IPS DF 19.7 (cell line): Measurements from ENCODE around the gene CLASP1.

Experiments
- DNase-seq: peaks from one replicate; pipeline ENCODE4 v3.0.0-alpha.2; 2013; ENCODE audit warnings: low read depth, low spot score

The CLASP1 gene

DNA sequence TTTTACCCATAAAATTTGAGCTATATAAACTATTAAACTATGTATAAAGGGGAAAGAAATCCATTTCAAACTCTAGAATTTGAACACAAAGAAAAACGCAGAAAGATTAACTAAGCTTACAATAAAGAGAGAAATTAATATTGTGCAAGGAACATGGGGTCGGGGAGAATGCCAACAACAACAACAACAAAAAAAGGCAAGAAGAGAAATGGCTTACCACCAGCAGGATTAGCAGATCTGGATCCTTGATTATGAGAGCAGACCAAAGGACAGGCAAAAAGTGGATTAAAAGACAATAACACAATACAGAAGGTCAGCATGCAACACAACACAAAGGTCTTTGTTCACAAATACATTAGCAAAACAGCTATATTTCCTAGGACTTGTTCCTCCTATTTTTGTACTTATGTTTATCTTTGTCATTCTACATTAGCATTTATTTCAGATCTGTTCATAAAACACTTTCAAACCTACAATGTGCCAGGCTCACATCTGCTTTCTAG is 222.0 kb downstream of the CLASP1 start:
- no peak for DNase-seq

DNA sequence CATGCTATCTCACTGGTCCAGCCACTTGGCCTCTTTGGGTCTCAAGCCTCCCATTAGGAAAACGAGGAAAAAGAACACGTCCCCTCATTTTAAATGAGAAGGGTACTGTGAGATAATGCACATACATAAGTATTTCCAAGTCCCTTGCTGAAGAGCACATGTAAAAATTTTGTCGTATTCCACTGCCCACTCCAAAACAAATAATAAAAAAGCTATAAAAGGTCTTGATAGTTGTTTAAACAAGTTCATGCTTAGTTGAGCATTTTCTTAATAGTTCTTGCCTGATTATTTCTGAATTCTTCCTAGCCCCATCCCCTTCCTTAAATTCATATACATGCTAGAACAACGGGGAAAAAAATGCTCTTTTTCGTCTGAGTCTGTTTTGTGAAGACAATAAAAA is 228.8 kb downstream of the CLASP1 start:
- DNase-seq: no peak

DNA sequence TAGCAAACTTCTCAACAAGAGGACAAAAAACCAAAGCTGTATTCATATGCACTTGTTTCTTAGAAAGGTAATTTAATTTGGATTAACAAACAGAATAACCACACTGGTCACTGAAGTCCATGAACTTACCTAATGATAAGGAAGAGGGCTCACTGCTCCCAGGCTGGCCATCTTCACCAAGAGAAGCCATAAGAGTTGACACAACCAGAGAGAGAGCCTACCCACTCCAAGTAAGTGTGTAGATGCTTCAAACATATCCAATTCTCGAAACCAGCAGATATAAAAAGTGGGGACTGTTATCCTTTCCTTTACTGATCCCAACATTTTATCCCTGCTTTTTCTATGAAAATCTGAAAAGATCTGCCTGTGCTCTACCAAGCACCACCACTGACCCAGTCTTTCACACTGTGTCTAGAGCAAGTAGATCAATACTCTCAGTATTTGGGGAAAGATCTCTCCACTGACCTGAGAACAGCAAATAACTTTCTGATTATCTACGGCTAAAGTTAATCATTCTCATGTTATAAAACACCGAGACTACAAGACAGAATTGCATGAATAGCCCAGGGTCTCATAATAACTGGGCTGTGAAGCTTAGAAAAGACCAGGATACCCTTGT is 230.1 kb downstream of the CLASP1 start:
- no peak for DNase-seq

DNA sequence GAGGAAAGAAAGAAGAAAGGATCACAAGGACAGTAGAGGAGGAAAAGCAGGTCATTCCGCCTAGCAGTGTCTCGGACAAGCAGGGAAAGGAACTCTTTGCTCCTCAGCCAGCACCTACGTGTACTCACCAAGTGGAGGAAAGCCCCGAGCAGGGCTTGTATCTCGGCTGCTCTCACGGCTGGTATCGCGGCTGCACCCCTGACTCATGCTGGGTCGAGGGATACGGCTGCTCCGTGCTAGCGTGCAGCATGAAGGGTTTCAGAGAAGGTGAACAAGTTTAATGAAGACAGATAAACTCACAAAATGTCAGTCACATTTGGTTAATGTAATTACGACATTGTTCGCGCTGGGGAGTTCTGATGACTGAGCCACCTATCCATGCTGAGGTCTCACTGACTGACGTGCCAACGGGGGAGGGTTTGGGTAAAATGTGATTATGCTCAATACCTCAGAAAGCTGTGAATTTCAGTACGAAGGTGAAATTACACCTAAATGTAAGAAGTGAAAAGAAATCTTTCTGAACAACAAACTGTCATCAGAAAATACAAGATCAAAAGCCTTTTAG is 230.7 kb downstream of the CLASP1 start:
- no peak for DNase-seq

DNA sequence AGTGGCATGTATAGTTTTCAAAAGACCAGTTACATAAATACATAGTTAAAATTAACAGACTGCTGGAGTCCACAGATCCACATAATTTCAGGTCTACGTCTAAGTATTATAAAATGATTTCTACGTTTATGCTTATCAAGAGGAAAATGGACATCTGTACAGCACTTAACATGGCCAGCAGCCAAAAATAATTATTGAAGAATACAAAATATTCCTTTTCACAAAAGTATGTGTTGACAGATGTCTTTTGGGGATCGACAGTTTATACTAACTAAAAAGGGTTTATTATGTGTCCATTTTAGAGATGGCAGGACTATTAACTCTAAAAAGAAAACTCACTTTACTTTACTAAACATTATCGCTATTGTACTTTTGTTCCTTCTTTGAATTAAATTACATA is 231.4 kb downstream of the CLASP1 start:
- DNase-seq: no peak

DNA sequence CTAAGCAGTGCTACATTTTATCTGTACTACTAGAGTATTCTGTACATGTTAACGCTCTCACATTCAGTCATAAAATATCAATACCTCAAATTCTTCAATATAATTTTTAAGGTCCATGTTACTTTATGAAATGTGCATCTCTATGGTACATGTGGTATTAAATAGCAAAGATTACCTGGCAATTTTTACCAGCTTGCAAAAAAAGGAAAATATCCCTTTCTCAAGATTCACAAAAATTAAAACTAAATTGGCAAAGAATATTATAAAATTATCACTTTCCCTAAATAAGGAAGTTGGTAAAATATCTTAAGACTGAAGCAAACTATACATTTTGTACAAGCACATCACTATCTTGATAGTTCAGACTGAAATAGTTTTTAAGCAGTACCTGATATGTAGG is 233.5 kb downstream of the CLASP1 start:
- DNase-seq: no peak

DNA sequence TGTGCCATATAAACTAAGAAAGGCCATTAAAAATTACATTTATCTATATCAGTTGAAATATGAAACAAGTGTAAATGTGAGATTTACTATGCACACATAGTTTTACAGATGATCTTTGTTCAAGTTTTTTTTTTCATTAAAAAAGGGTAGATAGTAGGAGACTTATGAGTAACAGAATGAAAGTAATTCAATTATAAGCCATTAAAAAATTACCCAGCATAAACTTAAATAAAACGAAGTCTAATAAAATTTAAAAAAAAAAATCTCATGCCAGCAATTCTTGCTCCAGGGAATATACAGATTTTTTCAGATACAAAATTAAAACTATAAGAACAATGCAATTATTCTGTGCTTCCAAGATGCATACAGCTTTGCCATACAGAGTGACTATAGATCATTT is 236.9 kb downstream of the CLASP1 start:
- DNase-seq: no peak

DNA sequence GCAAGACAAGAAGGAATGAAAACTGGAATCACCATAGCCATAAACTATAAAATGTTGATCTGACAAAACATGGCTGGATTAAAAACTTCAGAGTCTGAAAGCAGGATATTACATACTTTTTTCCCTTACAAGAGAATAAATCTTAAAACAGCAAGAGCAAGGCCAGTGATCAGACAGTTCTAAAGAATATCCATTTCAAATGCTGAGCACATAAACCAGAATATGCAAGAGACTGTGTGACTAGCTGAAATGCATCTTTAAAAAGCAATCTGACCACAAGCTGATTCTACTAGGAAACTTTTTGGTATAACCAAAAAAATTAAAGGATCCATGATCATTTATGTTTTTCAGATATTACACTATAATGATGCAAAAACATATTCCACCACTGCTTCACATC is 239.3 kb downstream of the CLASP1 start:
- no peak for DNase-seq

DNA sequence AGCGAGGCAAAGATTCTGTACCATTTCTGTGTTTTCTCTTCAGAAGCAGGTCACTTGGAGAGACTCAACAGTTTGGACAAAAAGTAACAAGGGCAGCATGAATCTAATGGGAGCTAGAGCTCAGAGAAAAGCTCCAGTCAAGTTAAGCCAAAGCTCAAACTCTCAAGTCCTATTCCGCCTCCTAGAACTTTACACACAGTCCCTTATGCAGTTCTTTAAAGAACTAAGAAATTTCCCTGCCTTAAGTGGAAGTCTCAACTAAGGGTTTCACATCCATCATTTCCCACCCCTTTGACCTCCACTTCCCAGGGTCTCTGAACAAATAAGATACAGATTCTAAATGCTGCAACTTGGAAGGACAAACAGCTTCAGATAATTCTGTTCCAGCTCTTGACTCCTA is 239.9 kb downstream of the CLASP1 start:
- no peak for DNase-seq

DNA sequence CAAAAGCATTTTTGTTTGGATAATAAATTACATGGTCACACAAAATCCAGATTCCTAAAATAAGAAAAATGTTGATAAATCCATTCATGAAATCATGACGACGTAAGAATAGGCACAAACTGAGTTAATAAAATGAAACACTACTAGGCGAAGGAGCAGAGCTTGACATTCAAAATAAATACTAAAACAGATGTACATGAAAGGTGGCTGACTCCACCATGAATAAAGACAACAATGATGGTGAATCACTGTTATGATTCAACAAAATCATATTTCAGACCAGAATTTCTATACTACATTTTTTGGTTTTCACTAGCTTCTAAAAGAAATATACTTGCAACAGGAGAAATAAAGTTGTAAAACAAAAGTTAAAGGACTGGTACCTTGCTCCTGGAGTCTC is 240.6 kb downstream of the CLASP1 start:
- no peak for DNase-seq

DNA sequence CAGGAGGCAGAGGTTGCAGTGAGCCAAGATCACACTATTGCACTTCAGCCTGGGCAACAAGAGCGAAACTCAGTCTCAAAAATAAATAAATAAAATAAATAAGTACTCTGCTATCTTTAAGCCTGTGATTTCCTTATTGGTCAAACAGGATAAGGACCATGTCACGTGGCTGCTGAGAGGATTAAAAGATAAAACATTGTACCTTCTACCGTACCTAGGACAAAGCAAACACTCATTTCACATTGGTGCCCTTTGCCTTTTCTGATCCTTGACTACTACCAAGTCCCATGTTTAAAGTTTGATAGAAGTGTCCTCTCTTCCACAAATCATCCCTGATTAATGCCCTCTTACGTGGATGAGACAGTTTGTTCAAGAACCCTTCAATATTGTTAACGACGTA is 244.0 kb downstream of the CLASP1 start:
- DNase-seq: no peak

DNA sequence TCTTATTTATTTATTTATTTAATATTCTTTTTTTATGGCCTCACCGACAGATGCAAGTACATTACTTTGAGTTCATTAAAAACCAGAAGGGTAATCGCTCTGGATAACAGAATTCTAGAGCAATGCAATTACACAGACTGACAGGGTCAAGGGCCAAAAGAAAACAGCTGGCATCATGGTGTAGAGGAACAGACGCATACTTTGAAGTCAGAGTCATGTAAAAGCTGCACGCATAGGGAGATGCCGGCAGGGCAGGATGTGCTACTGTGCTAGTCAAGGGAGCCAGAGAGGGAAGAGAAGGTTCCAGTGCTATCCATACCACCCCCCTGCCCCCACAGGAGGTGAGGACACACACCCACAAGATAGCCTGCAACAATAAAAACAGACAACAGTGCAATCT is 249.1 kb downstream of the CLASP1 start:
- no peak for DNase-seq

DNA sequence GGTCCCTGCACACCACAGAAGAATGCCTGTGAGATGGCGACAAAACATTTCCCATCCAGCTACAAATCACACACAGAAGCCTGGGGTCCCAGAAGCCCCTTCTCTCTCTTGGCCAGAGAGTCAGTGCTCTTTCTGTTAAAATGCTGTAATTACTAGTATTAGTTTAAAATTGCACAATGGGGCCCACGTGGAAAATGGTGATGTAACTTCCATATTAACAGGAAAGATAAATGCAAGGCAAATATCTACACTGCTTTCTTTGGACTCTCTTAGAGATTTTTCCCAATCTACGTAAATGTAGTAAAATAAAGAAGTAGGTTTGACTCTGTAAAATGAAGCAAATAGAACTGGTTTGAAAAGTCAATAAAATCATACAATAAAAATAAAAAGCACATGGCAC is 250.4 kb downstream of the CLASP1 start:
- no peak for DNase-seq

DNA sequence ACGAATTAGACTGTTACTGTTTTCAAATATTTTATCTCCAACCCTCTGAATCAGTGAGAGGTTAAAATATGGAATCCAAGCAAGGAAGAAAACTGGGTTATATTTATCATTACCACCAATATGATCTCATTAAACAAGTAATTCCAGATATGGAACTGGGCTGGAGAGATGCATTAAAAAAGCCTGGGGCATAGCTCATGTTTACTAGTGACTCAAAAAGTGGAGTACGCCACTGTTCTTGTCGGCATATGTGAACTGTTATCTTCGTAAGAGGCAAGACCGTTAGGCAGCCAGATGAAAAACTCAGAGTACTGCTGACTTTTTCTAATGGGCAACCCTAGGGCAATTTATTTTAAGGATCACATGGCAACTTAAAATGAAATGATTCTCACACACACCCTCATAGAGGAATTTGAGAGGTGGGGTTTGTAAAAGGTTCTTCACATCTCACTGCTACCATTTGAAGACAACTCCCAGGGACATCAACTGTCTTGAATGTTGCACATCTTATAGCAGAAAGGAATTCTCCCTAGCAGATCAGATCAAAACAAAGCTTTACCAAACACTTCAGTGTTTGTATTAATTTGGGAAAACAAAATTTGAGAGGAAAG is 259.1 kb downstream of the CLASP1 start:
- no peak for DNase-seq

DNA sequence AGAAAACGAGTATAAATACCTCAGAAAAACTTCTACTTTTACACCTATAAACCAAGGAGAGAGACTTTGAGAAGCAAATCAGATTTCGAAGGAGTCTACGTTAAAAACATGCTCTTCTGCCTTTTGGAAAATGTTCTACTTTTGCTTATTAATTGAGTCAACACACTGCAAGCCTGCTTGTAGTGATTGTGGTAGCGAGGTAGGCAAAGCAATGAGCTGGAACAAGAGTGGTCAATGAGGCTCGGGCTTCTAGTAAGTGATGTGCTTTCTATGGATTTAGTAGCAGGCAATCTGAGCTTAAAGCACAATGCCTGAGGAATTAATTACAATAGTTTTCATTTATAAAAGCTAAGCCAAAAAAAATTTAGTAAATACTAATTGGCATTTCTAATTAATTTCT is 260.9 kb downstream of the CLASP1 start:
- DNase-seq: no peak

DNA sequence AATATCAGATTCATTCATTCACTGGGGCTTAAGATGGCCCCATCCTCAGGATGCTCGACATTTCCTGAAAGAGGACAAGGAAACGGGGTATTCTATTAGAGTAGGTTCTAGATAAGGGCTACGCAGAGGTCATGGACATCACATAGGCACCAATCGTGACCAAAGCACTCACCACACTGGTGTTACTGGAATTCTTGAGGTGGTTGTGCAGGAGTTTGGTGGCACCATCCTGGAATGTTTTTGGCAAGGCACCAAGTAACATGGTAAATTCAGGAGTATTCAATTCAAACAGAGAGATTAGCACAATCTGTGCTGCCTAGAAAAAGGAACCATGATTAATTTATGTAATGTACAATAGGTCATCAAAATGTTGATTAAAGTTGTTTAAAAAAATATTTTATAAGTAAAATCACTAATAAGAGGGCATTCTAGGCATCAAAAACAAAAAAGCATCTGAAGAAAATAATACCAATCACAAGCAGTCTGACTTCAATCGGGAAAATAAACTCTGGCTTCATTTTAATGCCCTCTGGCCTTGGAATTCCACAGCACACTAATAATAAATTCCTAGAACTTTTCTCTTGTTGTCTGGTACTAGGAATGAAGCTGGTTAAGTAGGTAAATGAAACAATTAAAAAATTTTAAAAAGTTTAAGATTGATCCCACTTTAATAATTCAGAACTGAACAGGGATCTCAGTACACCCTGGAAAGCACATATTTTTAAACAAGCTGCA is 261.5 kb downstream of the CLASP1 start:
- no peak for DNase-seq

DNA sequence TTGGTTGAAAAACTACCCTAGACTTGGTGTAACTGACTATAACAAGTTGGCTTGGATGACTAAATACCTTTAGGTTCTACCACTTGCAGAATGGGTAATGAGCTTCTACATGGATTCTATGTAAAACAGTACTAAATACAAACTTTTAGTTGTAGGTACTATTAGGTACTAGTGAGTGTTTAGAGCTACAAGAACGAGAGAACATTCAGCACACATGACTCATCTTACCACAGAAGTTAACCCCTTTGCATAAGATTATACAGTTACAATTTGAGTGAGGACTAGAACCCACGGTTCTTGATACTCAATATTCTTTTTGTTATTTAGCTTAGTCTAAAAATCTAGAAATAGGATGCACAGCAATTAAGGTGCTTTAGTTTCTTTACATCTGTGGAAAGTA is 262.6 kb downstream of the CLASP1 start:
- no peak for DNase-seq

DNA sequence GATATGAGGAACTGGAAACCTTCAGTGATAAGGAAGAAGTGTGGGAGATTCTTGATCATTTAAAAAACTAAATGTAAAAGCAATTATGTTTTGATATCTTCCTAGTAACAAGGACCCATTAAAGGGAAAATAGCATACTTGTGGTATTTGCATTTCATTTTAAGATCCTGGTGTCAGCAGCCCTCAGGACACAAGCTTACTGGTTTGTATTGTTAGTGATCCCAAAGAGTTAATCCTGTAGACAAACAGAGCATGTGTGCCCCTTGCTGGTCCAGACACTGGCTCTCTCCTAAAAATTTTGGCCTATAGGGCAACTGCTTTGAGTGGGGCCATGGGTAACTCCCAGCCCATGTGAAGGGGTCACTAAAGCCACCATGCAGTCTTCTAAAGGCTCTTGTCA is 263.2 kb downstream of the CLASP1 start:
- no peak for DNase-seq

DNA sequence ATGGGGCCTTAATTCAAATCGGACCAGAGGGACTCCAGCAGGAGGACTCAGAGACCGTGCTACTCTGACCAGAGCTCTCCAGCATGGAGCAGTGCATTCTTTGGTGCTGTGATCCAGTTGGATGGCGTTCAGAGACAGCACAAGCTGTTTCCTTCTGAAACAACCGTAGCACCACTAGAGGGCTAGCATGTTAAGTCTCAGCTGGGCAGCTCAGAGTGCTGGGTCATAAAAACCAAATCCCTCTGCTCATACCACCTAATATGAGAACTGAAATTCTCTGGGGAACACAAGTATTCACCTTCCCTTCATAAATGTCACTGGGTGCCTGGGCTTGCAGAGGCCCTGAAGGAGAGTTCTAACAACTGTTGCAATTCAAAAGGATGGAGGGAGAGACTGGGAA is 266.5 kb downstream of the CLASP1 start:
- DNase-seq: no peak

DNA sequence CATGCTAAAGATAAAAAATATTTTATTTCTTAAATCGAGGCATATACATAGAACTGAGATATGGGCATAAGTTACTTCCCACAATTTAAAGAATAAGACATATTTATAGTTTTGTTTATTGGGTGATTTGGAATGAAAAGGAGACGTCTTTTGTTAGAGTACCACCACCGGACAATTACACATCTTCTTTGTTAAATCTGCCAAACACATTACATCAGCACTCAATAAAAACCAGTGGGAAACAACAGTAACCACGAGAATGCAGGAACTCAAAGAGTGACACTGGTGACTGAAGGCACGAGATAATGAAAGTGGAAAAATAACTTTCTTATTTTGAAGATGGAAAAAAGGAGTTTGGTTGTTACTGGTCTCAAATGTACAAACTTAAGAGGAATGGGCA is 271.6 kb downstream of the CLASP1 start:
- no peak for DNase-seq

DNA sequence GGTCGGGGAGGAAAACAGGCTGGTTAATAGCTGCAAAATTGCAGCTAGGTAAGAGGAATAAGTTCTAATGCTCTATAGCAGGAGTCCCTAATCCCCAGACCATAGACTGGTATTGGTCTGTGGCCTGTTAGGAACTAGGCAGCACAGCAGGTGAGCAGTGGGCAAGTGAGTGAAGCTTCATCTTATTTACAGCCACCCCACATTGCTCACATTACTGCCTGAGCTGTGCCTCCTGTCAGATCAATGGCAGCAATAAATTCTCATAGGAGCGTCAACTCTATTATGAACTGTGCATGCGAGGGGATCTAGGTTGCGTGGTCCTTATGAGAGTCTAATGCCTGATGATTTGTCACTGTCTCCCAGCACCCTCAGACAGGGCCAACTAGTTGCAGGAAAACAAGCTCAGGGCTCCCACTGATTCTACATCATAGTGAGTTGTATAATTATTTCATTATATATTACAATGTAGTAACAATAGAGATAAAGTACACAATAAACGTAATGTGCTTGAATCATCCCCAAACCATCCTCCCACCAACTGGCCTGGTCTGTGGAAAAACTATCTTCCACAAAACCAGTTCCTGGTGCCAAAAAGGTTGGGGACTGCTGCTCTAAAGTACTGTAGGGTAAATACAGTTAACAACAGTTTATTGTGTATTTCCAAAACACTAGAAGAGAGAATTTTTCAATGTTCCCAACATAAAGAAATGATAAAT is 272.6 kb downstream of the CLASP1 start:
- DNase-seq: no peak

DNA sequence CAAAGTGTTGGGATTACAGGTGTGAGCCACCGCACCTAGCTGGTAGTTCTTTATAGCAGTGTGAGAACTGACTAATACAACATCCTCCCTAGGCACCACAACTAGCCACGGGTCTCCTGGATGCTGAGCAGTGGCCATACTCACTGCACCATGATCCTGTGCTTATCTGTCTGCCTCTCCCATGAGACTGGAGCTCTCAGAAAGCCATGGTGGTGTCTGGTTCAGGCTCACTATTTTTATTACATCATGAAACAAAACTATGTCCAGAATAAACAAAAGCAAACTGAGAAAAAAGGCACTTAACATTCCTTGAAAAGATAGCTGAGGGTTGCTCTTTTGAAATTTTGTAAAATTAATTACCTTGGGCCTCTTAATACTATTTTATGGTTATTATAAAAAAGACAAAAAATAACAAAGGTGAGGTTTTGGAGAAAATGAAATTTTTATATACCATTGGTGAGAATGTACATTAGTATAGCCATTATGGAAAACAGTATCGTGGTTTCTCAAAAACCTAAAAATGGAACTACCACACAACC is 273.6 kb downstream of the CLASP1 start:
- no peak for DNase-seq
